GM12891 (cell line): ENCODE measurements around the gene GRID2IP.

Experiments
- POLR2A ChIP-seq: IDR thresholded peaks from 2 replicates; pipeline ENCODE4 v1.6.1; 2011; ENCODE audit warnings: low read depth, low read length, control low read depth
- TAF1 ChIP-seq: IDR thresholded peaks from 2 replicates; pipeline ENCODE4 v1.6.1; 2011; ENCODE audit warnings: low read depth, low read length, control low read depth

DNA sequence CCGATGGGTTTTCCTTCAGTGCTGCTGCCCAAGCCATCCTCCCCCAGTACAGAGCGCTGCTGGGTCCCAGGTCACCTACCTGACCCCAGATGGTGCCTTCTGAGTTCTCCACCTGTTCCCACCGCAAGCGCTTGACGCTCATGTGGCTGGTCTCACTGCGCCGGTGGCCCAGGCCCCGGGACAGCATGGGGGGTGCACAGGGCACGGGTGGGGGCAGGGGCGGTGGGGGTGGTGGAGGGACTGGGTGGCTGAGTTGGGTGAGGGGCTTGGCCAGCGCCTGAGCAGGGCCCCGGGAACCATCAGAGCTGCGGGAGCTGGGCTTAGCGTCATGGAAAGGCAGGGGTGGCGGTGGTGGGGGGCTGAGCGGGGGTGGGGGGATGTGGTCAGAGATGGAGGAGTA is 43.4 kb downstream of the GRID2IP start:
- TF ChIP-seq POLR2A (no peak), TAF1 (no peak)
